Stimulated activated CD4-positive, alpha-beta T cell treated with anti-CD3 and anti-CD28 coated beads, Interleukin-15, amount 100 ng/mL, for 24 hours (primary cell): ENCODE results near the gene RCAN1.
A peak's percentile ranks its signal among the peaks of the same experiment; 100 is the strongest.
"Not testable (repeated sequence)": the region's sequence is repeated elsewhere in the genome, so short reads cannot be mapped to it uniquely, and the experiment has no call there.

ENCODE experiments used
- DNase-seq: peaks from one replicate; pipeline ENCODE4 v3.0.0-alpha.2; 2020

Gene RCAN1

DNA sequence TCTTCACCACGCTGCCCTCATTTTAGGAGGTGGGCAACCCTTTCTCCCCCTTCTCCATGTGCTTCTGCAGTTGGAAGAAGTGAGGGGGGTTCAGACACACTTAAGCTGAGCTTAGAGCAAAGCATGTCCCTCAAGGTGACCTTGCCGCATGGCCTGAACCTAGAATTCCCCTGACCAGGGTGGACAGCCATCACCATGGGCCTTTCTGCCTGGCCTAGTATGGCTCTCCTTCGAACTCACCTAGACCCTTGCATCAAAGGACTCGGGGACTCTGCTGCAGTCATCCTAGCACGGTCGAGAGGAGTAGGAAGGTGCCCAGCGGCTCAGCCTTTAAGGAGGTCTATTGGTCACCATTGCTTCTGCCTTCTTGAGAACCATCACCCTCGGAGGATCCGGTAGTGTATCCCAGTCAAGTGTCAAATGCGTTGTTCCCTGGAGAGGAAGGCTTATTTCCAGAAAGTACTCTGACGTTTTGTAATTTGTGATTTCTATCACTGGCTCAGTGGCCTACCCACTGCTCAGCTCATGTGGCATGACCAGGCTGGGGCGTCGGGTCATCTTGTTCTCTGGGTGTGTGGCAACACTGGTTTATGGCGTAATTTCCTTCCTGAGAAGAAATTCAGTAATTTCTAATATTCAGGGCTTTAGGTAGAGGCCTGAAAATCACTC lies 103.0 kb downstream of the RCAN1 start, which contains the start of gene KCNE1:
TSS of gene KCNE1 (minus strand) at position 424 of the 669 bp plus-strand sequence. CDS start 62,576 bp downstream, outside the sequence.
- DNase-seq, result no peak

- DNase-seq, result no peak
Measured at GRCh38 chr21:34511181-34511580, 103.7 kb downstream of the RCAN1 start.

- DNase-seq, result peak; percentile 77
Measured at GRCh38 chr21:34510148-34511142, 104.5 kb downstream of the RCAN1 start.

DNA sequence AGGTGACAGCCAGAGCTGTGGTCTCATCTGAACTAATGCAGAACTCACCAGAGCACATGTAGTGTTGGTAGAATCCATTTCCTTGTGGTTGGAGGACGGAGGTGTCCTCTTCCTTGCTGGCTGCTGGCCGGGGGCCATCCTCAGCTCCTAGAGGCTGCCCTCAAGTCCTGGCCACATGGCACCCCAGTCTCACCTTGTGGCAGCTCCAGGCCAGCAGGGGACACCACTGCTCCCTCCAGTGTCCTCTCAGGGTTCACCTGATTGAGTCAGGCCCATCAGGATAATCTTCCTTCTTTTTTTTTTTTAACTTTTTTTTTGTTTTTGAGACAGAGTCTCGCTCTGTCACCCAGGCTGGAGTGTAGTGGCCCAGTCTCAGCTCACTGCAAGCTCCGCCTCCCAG lies 105.8 kb downstream of the RCAN1 start:
- no peak for DNase-seq

- DNase-seq, result no peak
Measured at GRCh38 chr21:34504595-34504994, 110.3 kb downstream of the RCAN1 start.

- DNase-seq, result no peak
Measured at GRCh38 chr21:34502480-34503106, 112.3 kb downstream of the RCAN1 start.

DNA sequence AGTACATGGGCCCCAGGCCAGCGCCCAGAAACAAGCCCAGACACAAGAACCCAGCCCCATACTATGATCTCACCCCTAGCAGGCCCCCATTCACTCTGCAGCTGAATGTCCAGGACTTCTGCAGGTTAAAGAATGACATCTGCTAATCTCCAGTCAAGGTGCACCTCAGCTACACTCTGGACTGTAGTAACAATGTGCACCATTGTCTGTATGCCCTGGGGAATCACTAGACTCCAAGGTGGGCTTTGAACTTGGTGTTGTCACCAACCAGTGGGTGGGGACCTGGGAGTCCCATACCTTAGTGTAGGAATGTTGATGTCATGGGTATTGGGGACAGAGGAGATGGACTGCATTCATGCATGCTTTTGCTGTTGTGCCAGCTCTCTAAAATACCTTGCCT lies 113.2 kb downstream of the RCAN1 start:
- DNase-seq, result no peak

GRCh38 chr21:34500191-34500590 lies 114.7 kb downstream of the RCAN1 start:
- DNase-seq, result no peak

DNA sequence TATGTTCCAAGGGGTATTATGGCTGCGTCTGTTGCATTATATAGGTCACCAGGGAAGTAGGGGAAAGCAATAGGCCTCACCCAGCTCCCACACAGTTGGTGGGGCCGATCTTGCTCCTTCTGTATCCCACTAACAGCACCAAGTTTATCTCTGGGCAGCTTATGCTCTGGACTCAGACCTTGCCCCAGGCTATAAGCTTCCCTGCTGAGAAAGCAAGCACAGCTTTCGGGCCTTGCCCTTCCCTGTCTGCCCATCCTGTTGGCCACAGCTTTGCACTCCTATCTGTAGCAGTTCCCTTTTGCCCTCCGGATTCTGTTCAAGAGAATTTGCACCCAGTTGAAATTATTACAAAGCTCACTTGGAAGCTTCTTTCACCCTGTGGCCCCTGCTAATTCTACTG lies 115.8 kb downstream of the RCAN1 start:
- DNase-seq, result no peak

- no peak for DNase-seq
Measured at GRCh38 chr21:34498623-34499022, 116.3 kb downstream of the RCAN1 start.

DNA sequence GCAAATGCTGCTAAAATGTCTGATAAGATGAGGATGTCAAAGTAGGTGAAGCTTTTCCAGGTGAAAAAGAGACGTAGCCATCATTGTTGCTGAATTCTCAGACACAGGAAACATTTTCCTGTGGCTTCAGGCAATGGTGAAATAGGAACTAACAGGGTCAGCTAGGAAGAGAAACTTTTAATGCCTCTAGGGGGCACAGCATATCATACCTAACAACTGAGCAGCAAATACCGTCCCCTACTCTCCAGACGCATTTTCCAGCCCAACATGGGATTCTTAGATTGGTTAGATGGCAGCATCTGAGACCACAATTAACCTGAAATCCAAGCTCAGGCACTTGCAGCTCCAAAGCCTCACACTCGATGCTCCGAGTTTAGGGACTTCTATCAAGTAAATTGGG lies 131.1 kb downstream of the RCAN1 start:
- DNase-seq, result not testable (repeated sequence)

- not testable (repeated sequence) for DNase-seq
Measured at GRCh38 chr21:34483435-34483834, 131.5 kb downstream of the RCAN1 start.

DNA sequence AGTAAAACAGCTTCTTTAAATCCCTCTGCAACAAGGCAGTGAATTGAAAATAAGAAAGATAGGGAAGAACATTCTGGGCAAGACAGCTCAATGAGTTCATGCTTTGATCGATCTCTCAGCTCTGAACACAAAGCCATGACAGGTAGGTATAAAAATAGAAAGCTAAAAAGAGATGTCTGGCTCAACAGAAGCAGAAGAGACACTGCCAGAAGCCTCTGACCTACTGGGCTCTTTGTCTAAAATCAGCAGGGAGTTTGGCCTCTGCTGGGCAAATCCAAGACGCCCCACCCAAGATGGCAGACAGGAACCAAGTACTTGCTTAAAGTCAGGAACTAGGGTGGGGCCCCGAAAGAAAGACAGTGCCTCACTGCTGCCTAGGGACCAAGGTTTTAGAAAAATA lies 147.6 kb downstream of the RCAN1 start:
- not testable (repeated sequence) for DNase-seq
